Panc1 (cell line): ENCODE measurements around the gene TINAGL1.

ENCODE experiments used
- POLR2AphosphoS5 ChIP-seq: IDR thresholded peaks from 2 replicates; pipeline ENCODE4 v1.6.1; 2012; ENCODE audit warnings: mild to moderate bottlenecking, low read depth, low read length, moderate library complexity
- SIN3A ChIP-seq: IDR thresholded peaks from 2 replicates; pipeline ENCODE4 v1.6.1; 2012; ENCODE audit warnings: low read depth, mild to moderate bottlenecking, low read length, moderate library complexity, borderline replicate concordance; ENCODE audit not compliant: insufficient read depth
- TCF7L2 ChIP-seq: IDR thresholded peaks from 2 replicates; pipeline ENCODE4 v1.6.1; 2011; ENCODE audit warnings: mild to moderate bottlenecking, low read depth, low read length, inconsistent platforms
- TF ChIP-seq, protein P1 (sequence below): fragments of 450-650 bp; IDR thresholded peaks from 2 replicates; pipeline ENCODE4 v1.5.1; 2017; ENCODE audit warnings: mild to moderate bottlenecking

DNA sequence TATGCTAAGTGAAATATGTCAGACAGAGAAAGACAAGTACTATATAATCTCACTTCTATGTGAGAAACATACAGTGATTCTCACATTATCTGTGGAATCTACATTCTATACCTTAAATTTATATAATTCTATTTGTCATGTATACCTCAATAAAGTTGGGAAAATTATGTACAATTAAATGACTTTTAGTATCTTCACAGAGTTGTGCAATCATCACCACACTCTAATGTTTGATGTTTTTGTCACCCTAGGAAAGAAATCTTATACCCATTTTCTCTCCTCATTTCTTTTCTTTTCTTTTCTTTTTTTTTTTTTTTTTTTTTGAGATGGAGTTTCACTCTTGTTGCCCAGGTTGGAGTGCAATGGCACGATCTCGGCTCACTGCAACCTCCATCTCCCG lies 37.0 kb upstream of the TINAGL1 start:
- TF ChIP-seq, protein P1, sequence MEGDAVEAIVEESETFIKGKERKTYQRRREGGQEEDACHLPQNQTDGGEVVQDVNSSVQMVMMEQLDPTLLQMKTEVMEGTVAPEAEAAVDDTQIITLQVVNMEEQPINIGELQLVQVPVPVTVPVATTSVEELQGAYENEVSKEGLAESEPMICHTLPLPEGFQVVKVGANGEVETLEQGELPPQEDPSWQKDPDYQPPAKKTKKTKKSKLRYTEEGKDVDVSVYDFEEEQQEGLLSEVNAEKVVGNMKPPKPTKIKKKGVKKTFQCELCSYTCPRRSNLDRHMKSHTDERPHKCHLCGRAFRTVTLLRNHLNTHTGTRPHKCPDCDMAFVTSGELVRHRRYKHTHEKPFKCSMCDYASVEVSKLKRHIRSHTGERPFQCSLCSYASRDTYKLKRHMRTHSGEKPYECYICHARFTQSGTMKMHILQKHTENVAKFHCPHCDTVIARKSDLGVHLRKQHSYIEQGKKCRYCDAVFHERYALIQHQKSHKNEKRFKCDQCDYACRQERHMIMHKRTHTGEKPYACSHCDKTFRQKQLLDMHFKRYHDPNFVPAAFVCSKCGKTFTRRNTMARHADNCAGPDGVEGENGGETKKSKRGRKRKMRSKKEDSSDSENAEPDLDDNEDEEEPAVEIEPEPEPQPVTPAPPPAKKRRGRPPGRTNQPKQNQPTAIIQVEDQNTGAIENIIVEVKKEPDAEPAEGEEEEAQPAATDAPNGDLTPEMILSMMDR = no peak
- TF ChIP-seq TCF7L2 (no peak), SIN3A (no peak), POLR2AphosphoS5 (no peak)
